ENCODE measurements around the gene UTP18.
"Not testable (repeated sequence)": the region's sequence is repeated elsewhere in the genome, so short reads cannot be mapped to it uniquely, and the experiment has no call there.

UTP18 gene

GRCh38 chr17:51260237-51261023 lies at the start of gene UTP18:
Gene UTP18 (plus strand): TSS chr17:51260546. CDS start chr17:51260585, 39 bp downstream.
- H3K9me3 ChIP-seq (ENCODE audit: control insufficient read depth in 5 of 5, low read length in 5 of 5), result no peaks in the 10 kb centered on the region
- H3K27ac ChIP-seq (ENCODE audit: low read depth, low read length), result peak within 1 kb of the TSS; percentile 97

GRCh38 chr17:51214920-51215319 lies 45.4 kb upstream of the UTP18 start:
- no peaks in the 10 kb centered on the region for H3K4me1 ChIP-seq (ENCODE audit: control insufficient read depth in 5 of 5, insufficient read depth in 5 of 5, low read length in 5 of 5)

More at GRCh38 chr17:51260237-51261023, at the start of gene UTP18:
- H3K36me3 ChIP-seq (ENCODE audit: control insufficient read depth in 5 of 5, insufficient read depth in 5 of 5, low read length in 5 of 5), result peaks cover 0 to 8% (median 4%) of the 10 kb centered on the region in 5 donors
- peak within 1 kb of the TSS; percentile 70 to 95 (median 85) for H3K4me3 ChIP-seq (ENCODE audit: low read depth in 1 of 5, low read length in 5 of 5)
- peak within 1 kb of the TSS; percentile 70 to 99 (median 91) for H3K9ac ChIP-seq (ENCODE audit: low read length in 5 of 5)
- H3K27me3 ChIP-seq (ENCODE audit: control insufficient read depth in 5 of 5, insufficient read depth in 4 of 5, low read length in 5 of 5), result peaks cover 0 to 4% (median 0%) of the 10 kb centered on the region in 5 donors
- peaks cover 10 to 47% (median 37%) of the 10 kb centered on the region in 5 donors for H3K4me1 ChIP-seq (ENCODE audit: control insufficient read depth in 5 of 5, insufficient read depth in 5 of 5, low read length in 5 of 5)

GRCh38 chr17:51217946-51218345 lies 42.4 kb upstream of the UTP18 start:
- Histone ChIP-seq H3K36me3 (ENCODE audit: control insufficient read depth in 5 of 5, insufficient read depth in 5 of 5, low read length in 5 of 5) (peaks cover 37 to 76% (median 51%) of the 10 kb centered on the region in 5 donors), H3K27me3 (ENCODE audit: control insufficient read depth in 5 of 5, insufficient read depth in 4 of 5, low read length in 5 of 5) (no peaks in the 10 kb centered on the region), H3K9ac (ENCODE audit: low read length in 5 of 5) (no peak overlapping the region), H3K4me1 (ENCODE audit: control insufficient read depth in 5 of 5, insufficient read depth in 5 of 5, low read length in 5 of 5) (no peaks in the 10 kb centered on the region), H3K27ac (ENCODE audit: low read depth, low read length) (no peak overlapping the region), H3K4me3 (ENCODE audit: low read depth in 1 of 5, low read length in 5 of 5) (no peak overlapping the region), H3K9me3 (ENCODE audit: control insufficient read depth in 5 of 5, low read length in 5 of 5) (no peaks in the 10 kb centered on the region)

More at GRCh38 chr17:51214920-51215319, 45.4 kb upstream of the UTP18 start:
- Histone ChIP-seq H3K9ac (ENCODE audit: low read length in 5 of 5) (no peak overlapping the region), H3K27me3 (ENCODE audit: control insufficient read depth in 5 of 5, insufficient read depth in 4 of 5, low read length in 5 of 5) (no peaks in the 10 kb centered on the region), H3K36me3 (ENCODE audit: control insufficient read depth in 5 of 5, insufficient read depth in 5 of 5, low read length in 5 of 5) (peaks cover 21 to 67% (median 42%) of the 10 kb centered on the region in 5 donors), H3K27ac (ENCODE audit: low read depth, low read length) (no peak overlapping the region), H3K9me3 (ENCODE audit: control insufficient read depth in 5 of 5, low read length in 5 of 5) (no peaks in the 10 kb centered on the region), H3K4me3 (ENCODE audit: low read depth in 1 of 5, low read length in 5 of 5) (no peak overlapping the region)

GRCh38 chr17:51221322-51221721 lies 39.0 kb upstream of the UTP18 start:
- no peak overlapping the region for H3K9ac ChIP-seq (ENCODE audit: low read length in 5 of 5)
- H3K4me3 ChIP-seq (ENCODE audit: low read depth in 1 of 5, low read length in 5 of 5), result no peak overlapping the region
- H3K4me1 ChIP-seq (ENCODE audit: control insufficient read depth in 5 of 5, insufficient read depth in 5 of 5, low read length in 5 of 5), result peaks cover 0 to 17% (median 5%) of the 10 kb centered on the region in 5 donors
- H3K27me3 ChIP-seq (ENCODE audit: control insufficient read depth in 5 of 5, insufficient read depth in 4 of 5, low read length in 5 of 5), result no peaks in the 10 kb centered on the region
- H3K27ac ChIP-seq (ENCODE audit: low read depth, low read length), result no peak overlapping the region
- no peaks in the 10 kb centered on the region for H3K9me3 ChIP-seq (ENCODE audit: control insufficient read depth in 5 of 5, low read length in 5 of 5)
- peaks cover 34 to 63% (median 49%) of the 10 kb centered on the region in 5 donors for H3K36me3 ChIP-seq (ENCODE audit: control insufficient read depth in 5 of 5, insufficient read depth in 5 of 5, low read length in 5 of 5)

- peaks cover 0 to 17% (median 11%) of the 10 kb centered on the region in 5 donors for H3K4me1 ChIP-seq (ENCODE audit: control insufficient read depth in 5 of 5, insufficient read depth in 5 of 5, low read length in 5 of 5)
- H3K9ac ChIP-seq (ENCODE audit: low read length in 5 of 5), result peak overlapping the region in 1 of 5 donors; percentile 1
Observed at GRCh38 chr17:51224402-51225262, 35.7 kb upstream of the UTP18 start.

GRCh38 chr17:51225523-51225922 lies 34.8 kb upstream of the UTP18 start:
- not testable (repeated sequence) for H3K9me3 ChIP-seq (ENCODE audit: control insufficient read depth in 5 of 5, low read length in 5 of 5); H3K27me3 ChIP-seq (ENCODE audit: control insufficient read depth in 5 of 5, insufficient read depth in 4 of 5, low read length in 5 of 5); H3K27ac ChIP-seq (ENCODE audit: low read depth, low read length); H3K4me3 ChIP-seq (ENCODE audit: low read depth in 1 of 5, low read length in 5 of 5)
- Histone ChIP-seq H3K9ac (ENCODE audit: low read length in 5 of 5) (peak overlapping the region in 1 of 5 donors; percentile 19), H3K36me3 (ENCODE audit: control insufficient read depth in 5 of 5, insufficient read depth in 5 of 5, low read length in 5 of 5) (peaks cover 10 to 25% (median 16%) of the 10 kb centered on the region in 5 donors), H3K4me1 (ENCODE audit: control insufficient read depth in 5 of 5, insufficient read depth in 5 of 5, low read length in 5 of 5) (peaks cover 0 to 17% (median 11%) of the 10 kb centered on the region in 5 donors)

More at GRCh38 chr17:51224402-51225262, 35.7 kb upstream of the UTP18 start:
- peaks cover 17 to 34% (median 22%) of the 10 kb centered on the region in 5 donors for H3K36me3 ChIP-seq (ENCODE audit: control insufficient read depth in 5 of 5, insufficient read depth in 5 of 5, low read length in 5 of 5)
- no peaks in the 10 kb centered on the region for H3K9me3 ChIP-seq (ENCODE audit: control insufficient read depth in 5 of 5, low read length in 5 of 5)
- no peak overlapping the region for H3K27ac ChIP-seq (ENCODE audit: low read depth, low read length)
- no peaks in the 10 kb centered on the region for H3K27me3 ChIP-seq (ENCODE audit: control insufficient read depth in 5 of 5, insufficient read depth in 4 of 5, low read length in 5 of 5)
- H3K4me3 ChIP-seq (ENCODE audit: low read depth in 1 of 5, low read length in 5 of 5), result no peak overlapping the region

GRCh38 chr17:51228161-51228560 lies 32.2 kb upstream of the UTP18 start:
- H3K9ac ChIP-seq (ENCODE audit: low read length in 5 of 5), result no peak overlapping the region
- H3K9me3 ChIP-seq (ENCODE audit: control insufficient read depth in 5 of 5, low read length in 5 of 5), result no peaks in the 10 kb centered on the region
- H3K27ac ChIP-seq (ENCODE audit: low read depth, low read length), result no peak overlapping the region
- H3K4me1 ChIP-seq (ENCODE audit: control insufficient read depth in 5 of 5, insufficient read depth in 5 of 5, low read length in 5 of 5), result peaks cover 0 to 17% (median 11%) of the 10 kb centered on the region in 5 donors
- H3K36me3 ChIP-seq (ENCODE audit: control insufficient read depth in 5 of 5, insufficient read depth in 5 of 5, low read length in 5 of 5), result peaks cover 0 to 11% (median 5%) of the 10 kb centered on the region in 5 donors
- H3K4me3 ChIP-seq (ENCODE audit: low read depth in 1 of 5, low read length in 5 of 5), result no peak overlapping the region
- no peaks in the 10 kb centered on the region for H3K27me3 ChIP-seq (ENCODE audit: control insufficient read depth in 5 of 5, insufficient read depth in 4 of 5, low read length in 5 of 5)

GRCh38 chr17:51229889-51230288 lies 30.5 kb upstream of the UTP18 start:
- H3K27me3 ChIP-seq (ENCODE audit: control insufficient read depth in 5 of 5, insufficient read depth in 4 of 5, low read length in 5 of 5), result no peaks in the 10 kb centered on the region
- no peaks in the 10 kb centered on the region for H3K9me3 ChIP-seq (ENCODE audit: control insufficient read depth in 5 of 5, low read length in 5 of 5)
- H3K27ac ChIP-seq (ENCODE audit: low read depth, low read length), result no peak overlapping the region
- H3K36me3 ChIP-seq (ENCODE audit: control insufficient read depth in 5 of 5, insufficient read depth in 5 of 5, low read length in 5 of 5), result peaks cover 0 to 2% (median 0%) of the 10 kb centered on the region in 5 donors
- peaks cover 0 to 9% (median 6%) of the 10 kb centered on the region in 5 donors for H3K4me1 ChIP-seq (ENCODE audit: control insufficient read depth in 5 of 5, insufficient read depth in 5 of 5, low read length in 5 of 5)
- H3K4me3 ChIP-seq (ENCODE audit: low read depth in 1 of 5, low read length in 5 of 5), result no peak overlapping the region
- no peak overlapping the region for H3K9ac ChIP-seq (ENCODE audit: low read length in 5 of 5)

GRCh38 chr17:51230306-51230705 lies 30.0 kb upstream of the UTP18 start:
- Histone ChIP-seq H3K9me3 (ENCODE audit: control insufficient read depth in 5 of 5, low read length in 5 of 5) (no peaks in the 10 kb centered on the region), H3K27me3 (ENCODE audit: control insufficient read depth in 5 of 5, insufficient read depth in 4 of 5, low read length in 5 of 5) (no peaks in the 10 kb centered on the region), H3K27ac (ENCODE audit: low read depth, low read length) (no peak overlapping the region), H3K36me3 (ENCODE audit: control insufficient read depth in 5 of 5, insufficient read depth in 5 of 5, low read length in 5 of 5) (no peaks in the 10 kb centered on the region), H3K4me1 (ENCODE audit: control insufficient read depth in 5 of 5, insufficient read depth in 5 of 5, low read length in 5 of 5) (peaks cover 0 to 9% (median 2%) of the 10 kb centered on the region in 5 donors), H3K9ac (ENCODE audit: low read length in 5 of 5) (no peak overlapping the region), H3K4me3 (ENCODE audit: low read depth in 1 of 5, low read length in 5 of 5) (no peak overlapping the region)
